ENCODE measurements around the gene STIMATE. TPM values are rescaled to one million over a fixed set of nuclear protein-coding genes. Genes with fewer than 3 reads are reported as not detected.

The STIMATE gene
- total and polyA plus RNA-seq, 10 donors: 4.0 to 65.6 (median 34.0) TPM

GRCh38 chr3:52879090-52879489 lies 18.3 kb downstream of the STIMATE start:
- TF ChIP-seq CTCF (IDR thresholded peaks at IDR 0.05 in 8 of 11, conservative IDR thresholded peaks at IDR 0.05 in 3 of 11) (no peak), POLR2AphosphoS5 (IDR thresholded peaks at IDR 0.05) (no peak), POLR2A (IDR thresholded peaks at IDR 0.05) (no peak)
- 66 to 100% (median 96%) methylated on average over 4 of the region's 4 CpGs for WGBS, 5 donors
- no peaks in the 10 kb centered on the region for H3K9me3 ChIP-seq
- H3K27ac ChIP-seq: no peak overlapping the region
- intact Hi-C loops (cut with DNase I; ENCODE audit: low total_unique reads): no loop called here
- peaks cover 0 to 27% (median 11%) of the 10 kb centered on the region in 6 donors for H3K4me1 ChIP-seq
- DNase-seq: no peak
- H3K27me3 ChIP-seq (replicated peaks in 1 of 7): no peaks in the 10 kb centered on the region
- H3K36me3 ChIP-seq: peaks cover 0 to 51% (median 4%) of the 10 kb centered on the region in 6 donors
- H3K4me3 ChIP-seq: no peak overlapping the region

- DNase-seq: no peak
- Histone ChIP-seq H3K9me3 (no peaks in the 10 kb centered on the region), H3K27ac (no peak overlapping the region), H3K36me3 (peaks cover 0 to 41% (median 4%) of the 10 kb centered on the region in 6 donors), H3K27me3 (replicated peaks in 1 of 7) (no peaks in the 10 kb centered on the region), H3K4me3 (no peak overlapping the region), H3K4me1 (peaks cover 0 to 43% (median 12%) of the 10 kb centered on the region in 6 donors)
- intact Hi-C loops (cut with DNase I; ENCODE audit: low total_unique reads): no loop called here
- TF ChIP-seq POLR2A (IDR thresholded peaks at IDR 0.05) (no peak), CTCF (IDR thresholded peaks at IDR 0.05 in 8 of 11, conservative IDR thresholded peaks at IDR 0.05 in 3 of 11) (no peak), POLR2AphosphoS5 (IDR thresholded peaks at IDR 0.05) (no peak)
- WGBS, 5 donors: 68 to 94% (median 78%) methylated on average over 3 of the region's 3 CpGs
Observed at GRCh38 chr3:52877085-52877484, 20.3 kb downstream of the STIMATE start.

- H3K9me3 ChIP-seq: no peaks in the 10 kb centered on the region
- DNase-seq: no peak
- TF ChIP-seq POLR2AphosphoS5 (IDR thresholded peaks at IDR 0.05): no peak
- no peak for TF ChIP-seq CTCF (IDR thresholded peaks at IDR 0.05 in 8 of 11, conservative IDR thresholded peaks at IDR 0.05 in 3 of 11)
- no peak for TF ChIP-seq POLR2A (IDR thresholded peaks at IDR 0.05)
Observed at GRCh38 chr3:52874864-52875587, 22.3 kb downstream of the STIMATE start.

GRCh38 chr3:52874160-52874701 lies 23.1 kb downstream of the STIMATE start:
- peaks cover 0 to 51% (median 12%) of the 10 kb centered on the region in 6 donors for H3K4me1 ChIP-seq
- H3K27me3 ChIP-seq (replicated peaks in 1 of 7): no peaks in the 10 kb centered on the region
- TF ChIP-seq CTCF (IDR thresholded peaks at IDR 0.05 in 8 of 11, conservative IDR thresholded peaks at IDR 0.05 in 3 of 11) (no peak), POLR2A (IDR thresholded peaks at IDR 0.05) (no peak)
- WGBS, 5 donors: 62 to 83% (median 74%) methylated on average over 5 of the region's 5 CpGs
- no peaks in the 10 kb centered on the region for H3K9me3 ChIP-seq
- intact Hi-C loops (cut with DNase I; ENCODE audit: low total_unique reads): no loop called here
- H3K4me3 ChIP-seq: no peak overlapping the region
- peaks cover 0 to 13% (median 0%) of the 10 kb centered on the region in 6 donors for H3K36me3 ChIP-seq
- DNase-seq: no peak
- H3K27ac ChIP-seq: peak overlapping the region in 1 of 8 donors; percentile 34

More at GRCh38 chr3:52874864-52875587, 22.3 kb downstream of the STIMATE start:
- Histone ChIP-seq H3K4me3 (no peak overlapping the region), H3K4me1 (peaks cover 0 to 51% (median 12%) of the 10 kb centered on the region in 6 donors), H3K36me3 (peaks cover 0 to 21% (median 3%) of the 10 kb centered on the region in 6 donors), H3K27ac (no peak overlapping the region), H3K27me3 (replicated peaks in 1 of 7) (no peaks in the 10 kb centered on the region)
- WGBS, 5 donors: 80 to 84% (median 81%) methylated on average over 9 of the region's 9 CpGs
- intact Hi-C loops (cut with DNase I; ENCODE audit: low total_unique reads): no loop called here

Data from spleen (tissue), 11 donors.